Measurements from ENCODE around the gene GNAI3.

Gene GNAI3

DNA sequence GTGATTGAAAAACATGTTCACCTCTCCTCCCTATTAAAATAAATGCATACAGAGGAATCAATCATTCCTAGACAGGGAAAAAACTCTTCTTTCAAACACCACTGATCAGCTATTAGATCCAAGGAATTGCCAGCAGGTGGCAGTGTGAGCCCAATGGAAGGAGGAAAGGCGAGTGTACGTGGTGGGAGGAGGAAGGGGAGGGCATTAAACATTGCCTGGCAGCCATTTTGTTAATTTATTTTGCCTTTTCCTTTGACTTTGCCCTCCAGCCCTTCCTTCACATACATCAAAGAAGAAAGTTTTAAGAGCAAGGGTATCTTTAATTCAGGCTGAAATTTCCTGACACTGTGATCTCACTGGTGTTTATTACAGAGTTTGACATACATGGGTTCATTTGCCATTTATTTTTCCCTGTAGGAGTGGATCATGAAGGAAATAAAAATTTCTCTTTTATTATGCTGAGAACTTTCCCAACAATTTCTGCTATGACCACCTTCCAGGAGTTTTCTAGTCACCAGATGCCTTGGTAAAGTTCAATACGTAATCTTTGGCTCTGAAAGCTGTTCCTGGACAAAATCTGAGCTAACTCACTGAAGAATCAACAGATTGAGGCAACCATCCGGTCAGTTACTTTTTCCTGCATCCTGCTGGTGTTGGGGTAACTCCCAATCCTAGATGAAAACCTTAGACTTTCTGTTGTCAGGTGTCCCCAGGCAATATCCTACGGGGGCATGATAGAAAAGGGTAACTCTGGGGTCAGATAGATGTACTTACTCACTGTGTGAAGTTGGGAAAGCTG lies 1.9 kb upstream of the GNAI3 start:
- peaks cover 21% of the 10 kb centered on the region for H3K36me3 Mint-ChIP-seq (ENCODE audit: low read depth)
- H3K4me1 Mint-ChIP-seq (ENCODE audit: low read depth) = peaks cover 23% of the 10 kb centered on the region
- peak overlapping the region; percentile 72 for H3K27ac Mint-ChIP-seq
- peak overlapping the region; percentile 24 for H3K4me3 Mint-ChIP-seq
- no peaks in the 10 kb centered on the region for H3K9me3 Mint-ChIP-seq
- H3K27me3 Mint-ChIP-seq = peaks cover 4% of the 10 kb centered on the region
- intact Hi-C loops (cut with micrococcal nuclease) = loop anchor here (1.0 to 5.0 kb wide), 2 partner anchors 41 to 227 kb away; no protein-coding TSS in a partner anchor

DNA sequence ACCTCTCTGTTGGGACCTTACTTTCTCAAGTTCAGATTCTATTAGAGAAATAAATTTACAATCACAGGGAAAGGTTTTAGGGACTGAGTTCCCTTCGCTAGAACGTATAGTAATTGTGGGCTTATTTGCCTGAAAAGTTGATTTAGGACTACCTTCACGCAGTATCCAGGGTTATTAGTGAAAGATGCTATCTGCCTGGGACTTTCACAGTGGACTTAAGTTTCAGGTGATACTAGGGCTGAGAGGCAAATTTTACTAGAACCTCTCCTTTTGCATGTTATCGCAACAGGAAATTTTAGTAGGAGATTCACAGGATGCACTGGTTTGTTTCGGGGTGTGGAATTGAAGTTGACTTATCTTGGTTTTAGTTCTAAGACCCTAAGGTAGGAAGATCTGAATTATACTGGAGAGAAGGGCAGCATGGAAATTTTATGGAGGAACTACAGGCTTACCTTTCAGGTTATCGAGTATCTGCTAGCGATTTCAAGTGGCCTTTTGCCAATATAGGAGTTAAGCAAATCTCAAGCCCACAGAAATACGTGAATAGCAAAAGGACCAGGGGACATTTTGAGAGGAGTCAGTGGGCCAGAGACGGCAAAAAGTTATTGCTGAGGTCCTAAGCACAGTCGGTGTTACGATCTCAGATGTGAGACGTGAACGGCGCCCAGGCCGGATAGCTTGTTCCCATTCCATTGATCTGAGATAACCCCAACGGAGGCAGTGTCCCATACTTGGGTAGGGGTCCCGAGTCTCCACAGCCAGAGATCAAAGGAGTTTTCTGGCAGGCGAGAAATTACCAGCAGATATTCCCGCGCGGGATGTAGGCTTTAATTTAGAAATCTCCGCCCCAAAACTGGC lies 723 bp upstream of the GNAI3 start:
- Mint-ChIP-seq H3K4me1 (ENCODE audit: low read depth) (peaks cover 28% of the 10 kb centered on the region), H3K27me3 (peaks cover 2% of the 10 kb centered on the region), H3K36me3 (ENCODE audit: low read depth) (peaks cover 21% of the 10 kb centered on the region), H3K9me3 (no peaks in the 10 kb centered on the region), H3K27ac (peak overlapping the region; percentile 98), H3K4me3 (peak overlapping the region; percentile 90)
- intact Hi-C loops (cut with micrococcal nuclease) = loop anchor here (2.0 to 5.0 kb wide), 3 partner anchors 40 to 437 kb away; partner anchors contain the start of gene AHCYL1

DNA sequence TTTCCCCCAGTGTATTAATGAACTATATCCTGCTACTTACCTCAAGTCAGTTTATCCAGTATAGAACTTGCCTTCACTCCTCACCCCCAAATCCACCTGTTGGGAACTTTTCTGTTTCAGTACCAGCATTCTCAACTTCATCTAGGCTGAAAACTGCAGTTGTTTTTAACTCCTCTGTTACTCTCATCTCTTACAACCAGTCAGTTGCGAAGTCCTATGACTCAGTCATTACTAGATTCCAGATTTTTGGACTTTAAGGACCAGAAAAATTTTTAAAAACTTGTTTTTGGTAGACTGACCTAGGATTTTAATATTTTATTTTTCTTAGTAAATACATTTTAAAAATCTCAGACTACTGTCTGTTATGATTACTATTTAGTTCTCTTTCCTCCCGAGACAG lies 8.1 kb downstream of the GNAI3 start:
- H3K27ac Mint-ChIP-seq = peak overlapping the region; percentile 79
- intact Hi-C loops (cut with micrococcal nuclease) = no loop called here
- H3K9me3 Mint-ChIP-seq = no peaks in the 10 kb centered on the region
- peaks cover 8% of the 10 kb centered on the region for H3K36me3 Mint-ChIP-seq (ENCODE audit: low read depth)
- no peaks in the 10 kb centered on the region for H3K27me3 Mint-ChIP-seq
- H3K4me3 Mint-ChIP-seq = peak overlapping the region; percentile 70
- H3K4me1 Mint-ChIP-seq (ENCODE audit: low read depth) = peaks cover 77% of the 10 kb centered on the region

DNA sequence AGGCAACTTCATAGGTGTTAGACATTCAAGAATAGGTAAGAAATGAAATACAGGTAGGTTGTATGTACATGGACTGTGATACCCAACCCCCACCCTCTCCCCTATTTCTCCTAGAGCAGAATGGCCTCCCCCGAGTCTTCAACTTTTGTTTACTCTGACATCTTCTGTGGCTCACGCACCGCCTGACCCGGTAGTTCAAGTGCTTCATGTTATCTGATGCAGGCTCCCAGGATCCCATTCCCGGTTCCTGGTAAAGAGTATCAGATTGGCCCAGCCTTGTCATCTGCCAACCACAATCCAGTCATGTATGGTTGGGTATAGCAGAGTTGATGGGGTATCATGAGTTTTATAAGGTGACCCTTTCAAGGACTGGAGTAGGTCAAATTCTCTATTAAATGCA lies 9.1 kb downstream of the GNAI3 start:
- Mint-ChIP-seq H3K27me3 (no peaks in the 10 kb centered on the region), H3K4me1 (ENCODE audit: low read depth) (peaks cover 83% of the 10 kb centered on the region), H3K27ac (peak overlapping the region; percentile 55), H3K36me3 (ENCODE audit: low read depth) (peaks cover 8% of the 10 kb centered on the region), H3K4me3 (no peak overlapping the region), H3K9me3 (no peaks in the 10 kb centered on the region)
- intact Hi-C loops (cut with micrococcal nuclease) = no loop called here

DNA sequence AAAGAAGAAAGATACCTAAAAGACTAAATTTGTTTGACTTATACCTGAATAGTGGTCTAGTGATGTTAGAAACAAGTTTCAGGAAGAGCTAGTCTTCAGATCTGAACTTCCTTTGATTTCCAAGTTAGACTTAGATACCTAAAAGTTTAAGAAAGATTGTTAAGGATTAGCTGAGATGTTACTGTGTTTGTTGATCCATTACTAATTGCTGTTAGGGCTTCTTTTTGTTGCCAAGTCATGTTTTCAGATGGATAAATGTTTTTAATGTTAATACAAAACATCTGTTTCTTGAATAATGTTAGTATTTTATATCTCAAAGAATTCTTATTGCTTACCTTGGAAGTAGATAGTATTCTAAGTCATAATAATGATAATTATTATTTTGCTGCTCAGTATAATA lies 11.6 kb downstream of the GNAI3 start:
- Mint-ChIP-seq H3K4me1 (ENCODE audit: low read depth) (peaks cover 85% of the 10 kb centered on the region), H3K4me3 (no peak overlapping the region), H3K27me3 (no peaks in the 10 kb centered on the region), H3K27ac (no peak overlapping the region), H3K36me3 (ENCODE audit: low read depth) (peaks cover 10% of the 10 kb centered on the region), H3K9me3 (no peaks in the 10 kb centered on the region)
- intact Hi-C loops (cut with micrococcal nuclease) = no loop called here

DNA sequence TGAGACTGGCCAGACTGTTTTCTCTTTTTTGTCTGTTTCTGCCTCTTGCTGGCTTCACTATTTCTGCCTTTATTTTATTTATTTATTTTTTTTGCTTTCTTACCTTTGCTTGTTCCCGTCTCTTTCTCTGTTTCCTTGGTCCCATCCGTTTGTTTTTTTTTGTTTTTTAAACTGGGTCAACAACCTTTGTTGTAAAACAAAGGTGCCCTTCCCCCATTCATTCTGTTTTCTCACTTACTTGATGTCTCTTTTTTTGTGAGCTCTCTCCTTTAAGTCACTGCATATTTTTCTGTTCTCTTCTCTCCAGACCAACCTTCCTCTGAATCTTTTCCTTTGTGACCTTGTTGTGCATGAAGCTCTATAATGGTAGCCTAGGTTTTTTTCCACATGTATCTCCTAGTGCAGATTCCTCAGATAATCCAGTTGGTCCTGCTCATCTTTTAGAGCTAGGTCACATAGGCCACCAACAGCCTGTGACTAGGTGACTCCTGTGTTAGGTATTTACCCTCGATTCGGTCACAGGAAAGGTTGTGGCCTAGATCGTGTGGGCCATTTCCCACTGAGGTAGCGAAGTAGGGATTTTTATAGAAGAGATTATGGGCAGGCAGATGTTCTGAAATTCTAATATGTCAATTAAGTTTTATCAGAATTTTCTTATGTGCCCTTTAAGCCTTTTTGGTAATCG lies 15.9 kb downstream of the GNAI3 start:
- H3K27ac Mint-ChIP-seq = no peak overlapping the region
- no peaks in the 10 kb centered on the region for H3K9me3 Mint-ChIP-seq
- intact Hi-C loops (cut with micrococcal nuclease) = no loop called here
- H3K4me1 Mint-ChIP-seq (ENCODE audit: low read depth) = peaks cover 60% of the 10 kb centered on the region
- peaks cover 7% of the 10 kb centered on the region for H3K36me3 Mint-ChIP-seq (ENCODE audit: low read depth)
- H3K4me3 Mint-ChIP-seq = no peak overlapping the region
- no peaks in the 10 kb centered on the region for H3K27me3 Mint-ChIP-seq

DNA sequence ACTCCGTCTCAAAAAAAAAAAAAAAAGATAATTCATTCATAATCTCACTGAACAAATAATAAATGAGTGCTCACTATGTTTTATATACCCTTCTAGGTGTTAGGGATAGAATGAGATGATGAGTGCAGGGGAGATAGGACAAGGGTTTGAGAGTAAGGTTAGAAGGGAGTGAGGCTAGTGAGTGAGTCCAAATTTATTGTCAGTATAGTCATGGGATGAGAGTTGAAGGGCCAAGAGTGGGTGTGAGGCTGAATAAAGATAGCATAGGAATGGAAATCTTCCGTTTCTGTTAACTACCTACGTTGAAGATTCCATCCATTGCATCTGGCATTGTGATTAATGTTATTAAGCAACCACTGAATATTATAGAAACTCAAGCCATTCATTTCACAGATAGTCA lies 16.8 kb downstream of the GNAI3 start:
- no peak overlapping the region for H3K4me3 Mint-ChIP-seq
- H3K4me1 Mint-ChIP-seq (ENCODE audit: low read depth) = peaks cover 52% of the 10 kb centered on the region
- no peak overlapping the region for H3K27ac Mint-ChIP-seq
- intact Hi-C loops (cut with micrococcal nuclease) = no loop called here
- H3K9me3 Mint-ChIP-seq = no peaks in the 10 kb centered on the region
- peaks cover 7% of the 10 kb centered on the region for H3K36me3 Mint-ChIP-seq (ENCODE audit: low read depth)
- H3K27me3 Mint-ChIP-seq = no peaks in the 10 kb centered on the region

DNA sequence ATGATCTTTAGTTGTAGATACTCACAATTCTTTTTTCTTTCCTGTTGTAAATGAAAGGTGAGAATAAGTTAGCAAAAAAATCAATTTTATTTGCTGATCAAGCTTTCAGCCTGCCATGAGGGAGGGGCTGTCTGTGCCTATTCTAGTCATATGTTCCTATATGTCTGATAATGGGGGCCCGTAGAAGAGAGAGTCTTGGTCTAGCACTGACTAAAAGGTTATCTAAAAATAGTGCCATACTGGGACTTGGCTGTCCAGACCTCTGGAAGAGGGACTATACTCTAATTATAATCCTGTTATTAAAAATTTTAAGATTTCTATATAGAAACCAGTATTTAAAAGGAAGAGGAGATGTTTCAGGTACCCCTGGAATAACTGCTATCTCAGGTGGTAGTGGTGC lies 18.6 kb downstream of the GNAI3 start:
- peaks cover 7% of the 10 kb centered on the region for H3K36me3 Mint-ChIP-seq (ENCODE audit: low read depth)
- no peaks in the 10 kb centered on the region for H3K9me3 Mint-ChIP-seq
- intact Hi-C loops (cut with micrococcal nuclease) = no loop called here
- no peaks in the 10 kb centered on the region for H3K27me3 Mint-ChIP-seq
- no peak overlapping the region for H3K4me3 Mint-ChIP-seq
- H3K27ac Mint-ChIP-seq = no peak overlapping the region
- H3K4me1 Mint-ChIP-seq (ENCODE audit: low read depth) = peaks cover 37% of the 10 kb centered on the region

DNA sequence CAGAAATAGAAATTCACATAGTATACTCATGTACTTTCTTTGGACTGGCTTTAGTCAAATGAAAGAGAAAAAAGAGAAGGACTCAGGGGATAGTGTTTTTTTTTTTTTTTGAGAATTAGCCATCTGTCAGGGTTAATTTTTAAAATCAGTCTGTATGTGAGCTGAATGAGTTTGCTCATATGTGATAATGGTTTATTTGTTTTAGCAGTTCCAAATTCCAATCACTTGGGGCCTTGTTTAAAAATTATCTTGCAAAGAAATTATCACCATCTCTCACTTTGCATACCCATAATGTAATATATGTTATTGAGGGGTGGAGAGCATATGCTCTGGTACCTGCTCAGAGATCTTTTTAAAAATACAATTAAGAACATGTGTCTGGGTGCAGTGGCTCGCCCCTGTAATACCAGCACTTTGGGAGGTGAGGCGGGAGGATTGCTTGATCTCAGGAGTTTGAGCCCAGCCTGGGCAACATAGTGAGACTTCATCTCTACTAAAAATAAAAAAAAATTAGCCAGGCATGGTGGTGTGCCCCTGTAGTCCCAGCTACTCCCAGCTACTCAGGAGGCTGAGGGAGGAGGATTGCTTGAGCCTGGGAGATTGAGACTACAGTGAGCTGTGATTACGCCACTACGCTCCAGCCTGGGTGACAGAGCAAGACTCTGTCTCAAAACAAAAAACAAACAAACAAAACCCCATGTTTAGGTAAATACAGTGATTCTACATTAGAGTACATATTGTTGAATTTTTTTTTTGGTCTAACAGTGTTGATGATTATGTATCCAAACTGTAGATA lies 19.7 kb downstream of the GNAI3 start:
- intact Hi-C loops (cut with micrococcal nuclease) = no loop called here
- H3K9me3 Mint-ChIP-seq = no peaks in the 10 kb centered on the region
- no peak overlapping the region for H3K27ac Mint-ChIP-seq
- peaks cover 39% of the 10 kb centered on the region for H3K4me1 Mint-ChIP-seq (ENCODE audit: low read depth)
- peak overlapping the region; percentile 33 for H3K4me3 Mint-ChIP-seq
- H3K36me3 Mint-ChIP-seq (ENCODE audit: low read depth) = peaks cover 7% of the 10 kb centered on the region
- no peaks in the 10 kb centered on the region for H3K27me3 Mint-ChIP-seq

DNA sequence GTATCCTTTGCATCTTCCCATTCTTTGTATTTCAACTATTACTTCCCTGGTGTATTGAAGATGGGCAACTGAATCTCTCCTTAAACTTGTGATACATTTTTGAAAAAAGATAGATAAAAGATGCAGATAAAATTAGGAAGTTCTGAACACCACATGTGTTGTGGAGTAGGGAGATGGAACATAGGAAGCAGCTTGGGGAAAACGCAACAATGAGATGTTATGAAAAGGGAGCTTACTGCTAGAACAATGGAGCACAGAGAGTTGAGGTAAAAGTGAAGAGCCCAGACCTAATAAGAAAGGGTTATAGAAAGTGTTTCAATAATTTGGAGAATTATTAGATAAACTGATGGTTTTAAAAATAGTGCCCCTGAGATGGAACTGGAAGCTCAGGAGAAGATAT lies 20.9 kb downstream of the GNAI3 start:
- Mint-ChIP-seq H3K27ac (no peak overlapping the region), H3K27me3 (no peaks in the 10 kb centered on the region), H3K9me3 (no peaks in the 10 kb centered on the region), H3K36me3 (ENCODE audit: low read depth) (peaks cover 7% of the 10 kb centered on the region), H3K4me3 (no peak overlapping the region), H3K4me1 (ENCODE audit: low read depth) (peaks cover 32% of the 10 kb centered on the region)
- intact Hi-C loops (cut with micrococcal nuclease) = no loop called here

DNA sequence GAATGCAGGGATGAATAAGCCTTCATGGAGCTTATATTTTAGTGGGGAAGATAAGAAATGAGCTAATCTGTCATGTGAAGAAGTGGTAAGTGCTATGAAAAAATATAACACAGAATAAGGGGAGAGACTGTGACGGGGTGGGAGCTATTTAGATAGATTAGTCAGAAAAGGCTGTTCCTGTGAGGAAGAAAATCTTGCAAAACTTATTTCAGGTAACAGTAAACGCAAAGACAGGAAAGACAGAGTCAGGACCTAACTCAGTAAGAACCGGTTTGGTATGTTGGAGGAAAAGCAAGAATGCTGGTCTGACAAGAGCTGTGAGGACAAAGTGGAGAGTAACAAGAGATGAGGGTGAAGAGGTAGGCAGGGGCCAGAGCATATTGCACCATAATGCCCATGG lies 22.0 kb downstream of the GNAI3 start:
- Mint-ChIP-seq H3K36me3 (ENCODE audit: low read depth) (peaks cover 11% of the 10 kb centered on the region), H3K4me3 (no peak overlapping the region), H3K27ac (no peak overlapping the region), H3K9me3 (no peaks in the 10 kb centered on the region), H3K4me1 (ENCODE audit: low read depth) (peaks cover 33% of the 10 kb centered on the region), H3K27me3 (no peaks in the 10 kb centered on the region)
- intact Hi-C loops (cut with micrococcal nuclease) = no loop called here

DNA sequence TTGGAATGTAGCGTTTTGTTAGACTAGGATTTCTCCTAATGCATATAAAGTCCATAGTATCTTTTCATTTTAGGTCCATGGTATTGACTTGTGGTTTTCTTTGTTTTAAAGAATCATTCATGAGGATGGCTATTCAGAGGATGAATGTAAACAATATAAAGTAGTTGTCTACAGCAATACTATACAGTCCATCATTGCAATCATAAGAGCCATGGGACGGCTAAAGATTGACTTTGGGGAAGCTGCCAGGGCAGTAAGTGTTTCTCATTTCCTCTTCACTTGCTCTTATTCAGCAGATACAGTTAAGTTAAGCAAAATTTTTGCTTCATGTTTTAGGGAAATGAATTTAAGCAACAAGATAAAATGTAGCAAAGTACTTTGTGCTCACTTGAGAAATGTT lies 25.4 kb downstream of the GNAI3 start:
- no peak overlapping the region for H3K4me3 Mint-ChIP-seq
- H3K36me3 Mint-ChIP-seq (ENCODE audit: low read depth) = peaks cover 43% of the 10 kb centered on the region
- peak overlapping the region; percentile 72 for H3K27ac Mint-ChIP-seq
- peaks cover 39% of the 10 kb centered on the region for H3K4me1 Mint-ChIP-seq (ENCODE audit: low read depth)
- intact Hi-C loops (cut with micrococcal nuclease) = no loop called here
- H3K9me3 Mint-ChIP-seq = no peaks in the 10 kb centered on the region
- H3K27me3 Mint-ChIP-seq = no peaks in the 10 kb centered on the region

DNA sequence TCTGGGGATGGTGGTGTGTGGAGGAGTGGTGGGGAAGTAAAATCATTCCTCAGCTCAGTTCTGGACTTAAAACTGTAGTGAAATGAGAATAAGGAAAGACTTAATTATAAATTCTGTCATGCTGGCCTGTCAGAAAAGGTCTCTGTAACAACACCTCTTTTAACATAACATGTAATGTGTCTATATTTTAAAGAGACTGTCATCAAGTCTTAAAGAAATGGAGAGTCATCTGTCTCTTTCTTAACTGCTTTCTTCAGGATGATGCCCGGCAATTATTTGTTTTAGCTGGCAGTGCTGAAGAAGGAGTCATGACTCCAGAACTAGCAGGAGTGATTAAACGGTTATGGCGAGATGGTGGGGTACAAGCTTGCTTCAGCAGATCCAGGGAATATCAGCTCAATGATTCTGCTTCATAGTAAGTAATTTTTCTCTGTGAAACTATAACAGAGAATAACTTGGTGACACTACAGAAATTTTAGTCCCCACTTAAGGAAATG lies 30.6 kb downstream of the GNAI3 start:
- Mint-ChIP-seq H3K4me3 (no peak overlapping the region), H3K36me3 (ENCODE audit: low read depth) (peaks cover 93% of the 10 kb centered on the region), H3K27ac (peak overlapping the region; percentile 39), H3K27me3 (no peaks in the 10 kb centered on the region), H3K4me1 (ENCODE audit: low read depth) (peaks cover 27% of the 10 kb centered on the region), H3K9me3 (no peaks in the 10 kb centered on the region)
- intact Hi-C loops (cut with micrococcal nuclease) = no loop called here
